ENCODE results near the gene SMARCD3. TPM values are rescaled to one million over a fixed set of nuclear protein-coding genes. Genes with fewer than 3 reads are reported as not detected.

SMARCD3 gene
- total RNA-seq, 2 experiments from 2014 or later = 11.8 to 14.8 TPM

- Mint-ChIP-seq H3K27ac (no peak overlapping the region), H3K36me3 (ENCODE audit: low read depth) (peaks cover 91% of the 10 kb centered on the region), H3K4me3 (no peak overlapping the region), H3K9me3 (no peaks in the 10 kb centered on the region), H3K27me3 (no peaks in the 10 kb centered on the region), H3K4me1 (ENCODE audit: low read depth) (no peaks in the 10 kb centered on the region)
- ATAC-seq (ENCODE audit: poor library complexity) (no peak), DNase-seq (no peak)
- no peak for TF ChIP-seq CTCF (IDR thresholded peaks at IDR 0.05)
- H3K27me3 ChIP-seq (ENCODE audit: control insufficient read depth in 1 of 2, insufficient read depth in 2 of 2, low read length in 2 of 2) = no peaks in the 10 kb centered on the region
- no peak overlapping the region for H3K4me3 ChIP-seq (ENCODE audit: low read length)
- no peak overlapping the region for H3K27ac ChIP-seq (ENCODE audit: low read depth in 1 of 2, low read length in 2 of 2)
- ChIA-PET CTCF (no interaction called here), POLR2A (interaction anchor here (0.8 to 1.3 kb wide), 2 partner anchors 9 to 25 kb away, joined by 3 to 4 read pairs; partner anchors contain the start of gene ABCF2)
- H3K9me3 ChIP-seq (ENCODE audit: control insufficient read depth in 1 of 2, insufficient read depth in 1 of 2, low read length in 2 of 2) = no peaks in the 10 kb centered on the region
- peaks cover 96% of the 10 kb centered on the region for H3K36me3 ChIP-seq (ENCODE audit: insufficient read depth, low read length)
- no peaks in the 10 kb centered on the region for H3K4me1 ChIP-seq (ENCODE audit: insufficient read depth, low read length)
- intact Hi-C loops (cut with DNase I, micrococcal nuclease) = no loop called here
These were observed 30.3 kb downstream of the SMARCD3 start for GRCh38 chr7:151218170-151218569.

- no peak for TF ChIP-seq CTCF (IDR thresholded peaks at IDR 0.05)
- Mint-ChIP-seq H3K9me3 (no peaks in the 10 kb centered on the region), H3K4me1 (ENCODE audit: low read depth) (no peaks in the 10 kb centered on the region), H3K36me3 (ENCODE audit: low read depth) (peaks cover 87% of the 10 kb centered on the region), H3K4me3 (no peak overlapping the region), H3K27ac (no peak overlapping the region), H3K27me3 (no peaks in the 10 kb centered on the region)
- Histone ChIP-seq H3K4me3 (ENCODE audit: low read length) (no peak overlapping the region), H3K27me3 (ENCODE audit: control insufficient read depth in 1 of 2, insufficient read depth in 2 of 2, low read length in 2 of 2) (no peaks in the 10 kb centered on the region), H3K27ac (ENCODE audit: low read depth in 1 of 2, low read length in 2 of 2) (no peak overlapping the region), H3K9me3 (ENCODE audit: control insufficient read depth in 1 of 2, insufficient read depth in 1 of 2, low read length in 2 of 2) (no peaks in the 10 kb centered on the region), H3K4me1 (ENCODE audit: insufficient read depth, low read length) (no peaks in the 10 kb centered on the region), H3K36me3 (ENCODE audit: insufficient read depth, low read length) (peaks cover 77% of the 10 kb centered on the region)
- CTCF ChIA-PET = no interaction called here
- ATAC-seq (ENCODE audit: poor library complexity) = no peak
- intact Hi-C loops (cut with DNase I, micrococcal nuclease) = no loop called here
- no peak for DNase-seq
- POLR2A ChIA-PET = no interaction called here
These were observed 33.1 kb downstream of the SMARCD3 start for GRCh38 chr7:151215396-151215795.

- no peak overlapping the region for H3K27ac ChIP-seq (ENCODE audit: low read depth in 1 of 2, low read length in 2 of 2)
- TF ChIP-seq CTCF (IDR thresholded peaks at IDR 0.05) = no peak
- no peaks in the 10 kb centered on the region for H3K9me3 Mint-ChIP-seq
- H3K4me1 ChIP-seq (ENCODE audit: insufficient read depth, low read length) = peaks cover 13% of the 10 kb centered on the region
- ATAC-seq (ENCODE audit: poor library complexity) (no peak), DNase-seq (no peak)
- no peak overlapping the region for H3K27ac Mint-ChIP-seq
- intact Hi-C loops (cut with DNase I, micrococcal nuclease) = no loop called here
- H3K27me3 ChIP-seq (ENCODE audit: control insufficient read depth in 1 of 2, insufficient read depth in 2 of 2, low read length in 2 of 2) = no peaks in the 10 kb centered on the region
- CTCF ChIA-PET = no interaction called here
- H3K4me3 ChIP-seq (ENCODE audit: low read length) = no peak overlapping the region
- H3K36me3 Mint-ChIP-seq (ENCODE audit: low read depth) = peaks cover 77% of the 10 kb centered on the region
- H3K27me3 Mint-ChIP-seq = no peaks in the 10 kb centered on the region
- peaks cover 62% of the 10 kb centered on the region for H3K36me3 ChIP-seq (ENCODE audit: insufficient read depth, low read length)
- POLR2A ChIA-PET = interaction anchor here (1.4 kb wide), 1 partner anchor 13 kb away, joined by 7 read pairs; the partner anchor contains the start of gene ABCF2
- H3K4me3 Mint-ChIP-seq = no peak overlapping the region
- no peaks in the 10 kb centered on the region for H3K4me1 Mint-ChIP-seq (ENCODE audit: low read depth)
- no peaks in the 10 kb centered on the region for H3K9me3 ChIP-seq (ENCODE audit: control insufficient read depth in 1 of 2, insufficient read depth in 1 of 2, low read length in 2 of 2)
These were observed 34.7 kb downstream of the SMARCD3 start for GRCh38 chr7:151213826-151214225.
